Femur (tissue), 1 donor: ENCODE data around the gene ARHGEF12.

Experiments
- DNase-seq: peaks from one replicate; pipeline ENCODE4 v3.0.0-alpha.2; 2017

ARHGEF12 gene

GRCh38 chr11:120432056-120433018, 96.1 kb downstream of the ARHGEF12 start:
- DNase-seq = peak; percentile 44

GRCh38 chr11:120441592-120441991, 105.4 kb downstream of the ARHGEF12 start:
- no peak for DNase-seq

GRCh38 chr11:120442031-120442430, 105.8 kb downstream of the ARHGEF12 start:
- no peak for DNase-seq

GRCh38 chr11:120446802-120447201, 110.6 kb downstream of the ARHGEF12 start:
- DNase-seq = no peak

GRCh38 chr11:120448240-120448639, 112.0 kb downstream of the ARHGEF12 start:
- no peak for DNase-seq

- no peak for DNase-seq
Observed at GRCh38 chr11:120455487-120455886, 119.3 kb downstream of the ARHGEF12 start.

GRCh38 chr11:120457996-120458395, 121.8 kb downstream of the ARHGEF12 start:
- DNase-seq = no peak

- no peak for DNase-seq
Observed at GRCh38 chr11:120462825-120463224, 126.6 kb downstream of the ARHGEF12 start.

- no peak for DNase-seq
Observed at GRCh38 chr11:120465921-120466534, 129.8 kb downstream of the ARHGEF12 start.

GRCh38 chr11:120467627-120468026, 131.4 kb downstream of the ARHGEF12 start:
- no peak for DNase-seq

GRCh38 chr11:120471131-120471530, 134.9 kb downstream of the ARHGEF12 start:
- DNase-seq = no peak

GRCh38 chr11:120471994-120472393, 135.8 kb downstream of the ARHGEF12 start:
- no peak for DNase-seq

- no peak for DNase-seq
Observed at GRCh38 chr11:120473503-120473902, 137.3 kb downstream of the ARHGEF12 start.

GRCh38 chr11:120482149-120482548, 145.9 kb downstream of the ARHGEF12 start:
- DNase-seq = no peak

- no peak for DNase-seq
Observed at GRCh38 chr11:120484722-120485121, 148.5 kb downstream of the ARHGEF12 start.

- no peak for DNase-seq
Observed at GRCh38 chr11:120486138-120486537, 149.9 kb downstream of the ARHGEF12 start.

GRCh38 chr11:120489799-120490198, 153.6 kb downstream of the ARHGEF12 start:
- no peak for DNase-seq

GRCh38 chr11:120492486-120492885, 156.3 kb downstream of the ARHGEF12 start:
- DNase-seq = no peak

- no peak for DNase-seq
Observed at GRCh38 chr11:120494595-120494994, 158.4 kb downstream of the ARHGEF12 start.

- DNase-seq = no peak
Observed at GRCh38 chr11:120499088-120499487, 162.9 kb downstream of the ARHGEF12 start.

- no peak for DNase-seq
Observed at GRCh38 chr11:120499859-120500258, 163.6 kb downstream of the ARHGEF12 start.

- DNase-seq = no peak
Observed at GRCh38 chr11:120500414-120501071, 164.3 kb downstream of the ARHGEF12 start.

GRCh38 chr11:120501440-120501839, 165.2 kb downstream of the ARHGEF12 start:
- DNase-seq = no peak
